Osteoblast (primary cell): ENCODE measurements around the gene TFAP2A. TPM values are rescaled to one million over a fixed set of nuclear protein-coding genes. Genes with fewer than 3 reads are reported as not detected.
A peak's percentile ranks its signal among the peaks of the same experiment; 100 is the strongest.

Source experiments
- DNase-seq: peaks from one replicate; pipeline ENCODE4 v3.0.0; 2011; ENCODE audit warnings: low spot score, mixed read lengths; ENCODE audit not compliant: insufficient read length; ENCODE audit errors: missing footprints
- H2AFZ ChIP-seq: 2 replicates; pipeline ENCODE4 v1.6.0; 2011; ENCODE audit warnings: mild to moderate bottlenecking, low read length
- H3K27ac ChIP-seq: 2 replicates; pipeline ENCODE4 v1.5.1; 2011; ENCODE audit warnings: mild to moderate bottlenecking, low read depth, low read length, moderate library complexity
- H3K27me3 ChIP-seq: 2 replicates; pipeline ENCODE4 v1.6.0; 2012; ENCODE audit warnings: mild to moderate bottlenecking, control low read depth, inconsistent platforms, low read length, moderate library complexity; ENCODE audit not compliant: insufficient read depth
- H3K36me3 ChIP-seq: 2 replicates; pipeline ENCODE4 v1.5.1; 2011; ENCODE audit warnings: mild to moderate bottlenecking, low read length, control low read depth, moderate library complexity; ENCODE audit not compliant: insufficient read depth
- H3K4me1 ChIP-seq: 2 replicates; pipeline ENCODE4 v1.5.1; 2011; ENCODE audit warnings: mild to moderate bottlenecking, low read length, control low read depth, moderate library complexity; ENCODE audit not compliant: insufficient read depth
- H3K4me2 ChIP-seq: 2 replicates; pipeline ENCODE4 v1.6.0; 2011; ENCODE audit warnings: mild to moderate bottlenecking, low read length; ENCODE audit not compliant: insufficient read depth
- H3K4me3 ChIP-seq: fragments of 200-600 bp; sonication (generic); 3 replicates; pipeline ENCODE4 v1.5.1; 2012; ENCODE audit warnings: mild to moderate bottlenecking, low read length, inconsistent platforms; ENCODE audit not compliant: insufficient read depth
- H3K79me2 ChIP-seq: 2 replicates; pipeline ENCODE4 v1.6.0; 2012; ENCODE audit warnings: mild to moderate bottlenecking, low read length, control low read depth, inconsistent platforms; ENCODE audit not compliant: insufficient read depth
- H3K9me3 ChIP-seq: 2 replicates; pipeline ENCODE4 v1.5.1; 2011; ENCODE audit warnings: low read depth, low read length, control low read depth
- H4K20me1 ChIP-seq: 2 replicates; pipeline ENCODE4 v1.6.0; 2012; ENCODE audit warnings: mild to moderate bottlenecking, low read length, control low read depth; ENCODE audit not compliant: insufficient read depth
- CTCF ChIP-seq: IDR thresholded peaks from 2 replicates; pipeline ENCODE4 v1.5.1; 2011; ENCODE audit warnings: mild to moderate bottlenecking, low read depth, low read length, moderate library complexity; ENCODE audit errors: extremely low read depth
- total RNA-seq: library from RNA; depleted of rRNA; stranded (reverse); fragments of >200 nt; gene quantifications from 2 replicates; pipeline ENCODE4 v1.2.3, GENCODE V29; 2012

The TFAP2A gene
- total RNA-seq, 1 donor, result 0.36 TPM

GRCh38 chr6:10407018-10407673 lies 7.7 kb downstream of the TFAP2A start:
- Histone ChIP-seq H3K36me3 (no peaks in the 10 kb centered on the region), H3K79me2 (no peaks in the 10 kb centered on the region), H4K20me1 (no peaks in the 10 kb centered on the region)

GRCh38 chr6:10406556-10406955 lies 8.3 kb downstream of the TFAP2A start:
- H4K20me1 ChIP-seq, result no peaks in the 10 kb centered on the region
- H3K4me3 ChIP-seq, result no peak overlapping the region
- peaks cover 70% of the 10 kb centered on the region for H3K27me3 ChIP-seq
- TF ChIP-seq CTCF, result no peak
- no peak overlapping the region for H3K27ac ChIP-seq
- H3K4me2 ChIP-seq, result no peak overlapping the region
- H3K79me2 ChIP-seq, result no peaks in the 10 kb centered on the region
- H2AFZ ChIP-seq, result no peak overlapping the region
- H3K9me3 ChIP-seq, result no peaks in the 10 kb centered on the region
- H3K4me1 ChIP-seq, result peaks cover 16% of the 10 kb centered on the region
- H3K36me3 ChIP-seq, result no peaks in the 10 kb centered on the region
- DNase-seq, result no peak

More at GRCh38 chr6:10407018-10407673, 7.7 kb downstream of the TFAP2A start:
- no peak for DNase-seq
- Histone ChIP-seq H3K4me2 (no peak overlapping the region), H2AFZ (no peak overlapping the region), H3K4me3 (no peak overlapping the region), H3K27ac (no peak overlapping the region), H3K27me3 (peaks cover 70% of the 10 kb centered on the region), H3K4me1 (peaks cover 16% of the 10 kb centered on the region), H3K9me3 (no peaks in the 10 kb centered on the region)
- TF ChIP-seq CTCF, result no peak

- no peak for DNase-seq
- no peak overlapping the region for H3K4me3 ChIP-seq
- TF ChIP-seq CTCF, result no peak
- no peak overlapping the region for H3K4me2 ChIP-seq
- H3K27ac ChIP-seq, result no peak overlapping the region
- peaks cover 11% of the 10 kb centered on the region for H3K4me1 ChIP-seq
- H3K9me3 ChIP-seq, result no peaks in the 10 kb centered on the region
- no peaks in the 10 kb centered on the region for H4K20me1 ChIP-seq
- H3K36me3 ChIP-seq, result no peaks in the 10 kb centered on the region
- peaks cover 62% of the 10 kb centered on the region for H3K27me3 ChIP-seq
- H3K79me2 ChIP-seq, result no peaks in the 10 kb centered on the region
- no peak overlapping the region for H2AFZ ChIP-seq
Measured at GRCh38 chr6:10405513-10405900, 9.4 kb downstream of the TFAP2A start.

- no peak for DNase-seq
- peak overlapping the region; percentile 100 for H3K4me2 ChIP-seq
- H3K27ac ChIP-seq, result no peak overlapping the region
- no peaks in the 10 kb centered on the region for H3K79me2 ChIP-seq
- no peaks in the 10 kb centered on the region for H3K9me3 ChIP-seq
- peak overlapping the region; percentile 83 for H3K4me3 ChIP-seq
- no peak for TF ChIP-seq CTCF
- no peaks in the 10 kb centered on the region for H4K20me1 ChIP-seq
- peak overlapping the region; percentile 97 for H2AFZ ChIP-seq
- H3K4me1 ChIP-seq, result peaks cover 11% of the 10 kb centered on the region
- H3K27me3 ChIP-seq, result peaks cover 56% of the 10 kb centered on the region
- no peaks in the 10 kb centered on the region for H3K36me3 ChIP-seq
Measured at GRCh38 chr6:10404799-10405512, 9.9 kb downstream of the TFAP2A start.
